MM.1S (cell line): ENCODE measurements around the gene HGF.

Source experiments
- DNase-seq: peaks from one replicate; pipeline ENCODE4 v3.0.0-alpha.2; 2015
- H2AFZ ChIP-seq: fragments of 300-600 bp; sonication (generic); 2 replicates; pipeline ENCODE4 v1.6.0; 2016; ENCODE audit warnings: antibody characterized with exemption, low read length
- H3F3A ChIP-seq: fragments of 300-600 bp; sonication (generic); 2 replicates; pipeline ENCODE4 v1.6.1; 2016; ENCODE audit warnings: mild to moderate bottlenecking, antibody characterized with exemption, low read length, moderate library complexity, mixed read lengths; ENCODE audit not compliant: insufficient read depth
- H3K27ac ChIP-seq: fragments of 300-600 bp; sonication (generic); 2 replicates; pipeline ENCODE4 v1.5.1; 2016; ENCODE audit warnings: mild to moderate bottlenecking, low read length
- H3K27me3 ChIP-seq: fragments of 300-600 bp; sonication (generic); replicated peaks from 2 replicates; pipeline ENCODE4 v1.6.0; 2016; ENCODE audit warnings: low read length; ENCODE audit not compliant: insufficient read depth
- H3K36me3 ChIP-seq: fragments of 300-600 bp; sonication (generic); replicated peaks from 2 replicates; pipeline ENCODE4 v1.6.1; 2016; ENCODE audit warnings: mild to moderate bottlenecking, low read length, mixed read lengths; ENCODE audit not compliant: insufficient read depth
- H3K4me1 ChIP-seq: fragments of 300-600 bp; sonication (generic); 2 replicates; pipeline ENCODE4 v1.6.1; 2016; ENCODE audit warnings: low read length, mixed read lengths
- H3K4me2 ChIP-seq: fragments of 300-600 bp; sonication (generic); 2 replicates; pipeline ENCODE4 v1.6.0; 2016; ENCODE audit warnings: low read depth, low read length
- H3K4me3 ChIP-seq: fragments of 300-600 bp; sonication (generic); 2 replicates; pipeline ENCODE4 v1.5.1; 2016; ENCODE audit warnings: low read length, mixed read lengths
- H3K79me2 ChIP-seq: fragments of 300-600 bp; sonication (generic); 2 replicates; pipeline ENCODE4 v1.6.1; 2016; ENCODE audit warnings: mixed run types, low read length, mixed read lengths
- H3K9ac ChIP-seq: fragments of 300-600 bp; sonication (generic); 2 replicates; pipeline ENCODE4 v1.6.1; 2016; ENCODE audit warnings: low read length, mixed read lengths
- H3K9me2 ChIP-seq: fragments of 300-600 bp; sonication (generic); replicated peaks from 2 replicates; pipeline ENCODE4 v1.6.1; 2016; ENCODE audit warnings: mild to moderate bottlenecking, low read length, mixed read lengths; ENCODE audit not compliant: insufficient read depth
- H3K9me3 ChIP-seq: fragments of 300-600 bp; sonication (generic); replicated peaks from 2 replicates; pipeline ENCODE4 v1.6.1; 2016; ENCODE audit warnings: mild to moderate bottlenecking, low read length, mixed read lengths; ENCODE audit not compliant: insufficient read depth
- H4K20me1 ChIP-seq: fragments of 300-600 bp; sonication (generic); 2 replicates; pipeline ENCODE4 v1.6.1; 2016; ENCODE audit warnings: mild to moderate bottlenecking, low read length, moderate library complexity, mixed read lengths; ENCODE audit not compliant: insufficient read depth
- EZH2 ChIP-seq: fragments of 300-600 bp; sonication (generic); optimal IDR thresholded peaks from 2 replicates; pipeline ENCODE3; 2017; ENCODE audit warnings: low read depth, mild to moderate bottlenecking, antibody characterized with exemption, low read length, mixed read lengths
- EZH2phosphoT487 ChIP-seq: fragments of 300-600 bp; sonication (generic); IDR thresholded peaks from 2 replicates; pipeline ENCODE4 v1.6.1; 2018; ENCODE audit warnings: antibody characterized with exemption, low read length
- TF ChIP-seq, protein P1 (sequence below): fragments of 300-600 bp; sonication (generic); IDR thresholded peaks from 2 replicates; pipeline ENCODE4 v1.5.1; 2016; ENCODE audit warnings: antibody characterized with exemption, low read length, mixed read lengths

Gene HGF

DNA sequence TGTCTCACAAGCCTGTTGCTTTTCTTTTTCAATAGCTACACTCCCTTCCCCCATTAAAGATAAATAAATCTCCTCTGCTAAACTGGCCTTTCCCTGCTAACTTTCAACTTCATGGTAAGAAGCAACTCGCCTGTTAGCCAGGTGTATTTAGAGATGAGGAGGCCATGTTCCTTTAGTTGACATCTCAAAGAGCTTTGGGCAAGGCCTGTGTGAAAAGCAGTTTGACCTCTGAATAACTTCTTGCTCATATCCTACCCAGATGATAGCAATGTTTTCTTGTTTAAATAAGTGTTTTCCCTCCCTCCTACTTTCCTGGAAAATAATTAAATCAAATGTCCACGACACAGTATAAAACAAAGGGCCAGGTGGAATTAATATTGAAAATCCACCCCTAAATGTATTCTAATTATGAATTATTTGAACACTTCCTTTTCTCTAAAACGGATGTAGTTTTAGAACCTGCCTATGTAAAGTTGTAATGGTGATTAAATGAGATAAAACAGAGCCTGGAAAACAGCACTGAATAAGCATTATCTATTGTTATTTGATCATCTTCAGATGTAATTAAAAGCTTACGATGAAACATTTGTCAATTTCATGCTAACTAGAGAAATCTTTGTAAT, 78.5 kb downstream of the HGF start:
- H3K27ac ChIP-seq: peak overlapping the region; percentile 9; the same call in 1 of the 2 replicates
- H3K9me2 ChIP-seq: no peaks in the 10 kb centered on the region
- H3K79me2 ChIP-seq: no peaks in the 10 kb centered on the region
- peak overlapping the region; percentile 33 for H3K4me2 ChIP-seq
- H3K9ac ChIP-seq: no peak overlapping the region; the same call in 1 of the 2 replicates
- 0 out of 2 replicates have a peak overlapping the region, but pooled peaks have one; percentile 4 for H3K4me3 ChIP-seq
- peak overlapping the region; percentile 40; the same call in 1 of the 2 replicates for H2AFZ ChIP-seq
- TF ChIP-seq, protein P1, sequence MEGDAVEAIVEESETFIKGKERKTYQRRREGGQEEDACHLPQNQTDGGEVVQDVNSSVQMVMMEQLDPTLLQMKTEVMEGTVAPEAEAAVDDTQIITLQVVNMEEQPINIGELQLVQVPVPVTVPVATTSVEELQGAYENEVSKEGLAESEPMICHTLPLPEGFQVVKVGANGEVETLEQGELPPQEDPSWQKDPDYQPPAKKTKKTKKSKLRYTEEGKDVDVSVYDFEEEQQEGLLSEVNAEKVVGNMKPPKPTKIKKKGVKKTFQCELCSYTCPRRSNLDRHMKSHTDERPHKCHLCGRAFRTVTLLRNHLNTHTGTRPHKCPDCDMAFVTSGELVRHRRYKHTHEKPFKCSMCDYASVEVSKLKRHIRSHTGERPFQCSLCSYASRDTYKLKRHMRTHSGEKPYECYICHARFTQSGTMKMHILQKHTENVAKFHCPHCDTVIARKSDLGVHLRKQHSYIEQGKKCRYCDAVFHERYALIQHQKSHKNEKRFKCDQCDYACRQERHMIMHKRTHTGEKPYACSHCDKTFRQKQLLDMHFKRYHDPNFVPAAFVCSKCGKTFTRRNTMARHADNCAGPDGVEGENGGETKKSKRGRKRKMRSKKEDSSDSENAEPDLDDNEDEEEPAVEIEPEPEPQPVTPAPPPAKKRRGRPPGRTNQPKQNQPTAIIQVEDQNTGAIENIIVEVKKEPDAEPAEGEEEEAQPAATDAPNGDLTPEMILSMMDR: no peak
- TF ChIP-seq EZH2 (no peak), EZH2phosphoT487 (no peak)
- no peaks in the 10 kb centered on the region for H3K36me3 ChIP-seq
- H3K9me3 ChIP-seq: no peaks in the 10 kb centered on the region
- no peaks in the 10 kb centered on the region for H3K27me3 ChIP-seq
- no peak for DNase-seq
- peaks cover 27% of the 10 kb centered on the region for H3K4me1 ChIP-seq
- H3F3A ChIP-seq: peaks cover 9% of the 10 kb centered on the region
- no peaks in the 10 kb centered on the region for H4K20me1 ChIP-seq

DNA sequence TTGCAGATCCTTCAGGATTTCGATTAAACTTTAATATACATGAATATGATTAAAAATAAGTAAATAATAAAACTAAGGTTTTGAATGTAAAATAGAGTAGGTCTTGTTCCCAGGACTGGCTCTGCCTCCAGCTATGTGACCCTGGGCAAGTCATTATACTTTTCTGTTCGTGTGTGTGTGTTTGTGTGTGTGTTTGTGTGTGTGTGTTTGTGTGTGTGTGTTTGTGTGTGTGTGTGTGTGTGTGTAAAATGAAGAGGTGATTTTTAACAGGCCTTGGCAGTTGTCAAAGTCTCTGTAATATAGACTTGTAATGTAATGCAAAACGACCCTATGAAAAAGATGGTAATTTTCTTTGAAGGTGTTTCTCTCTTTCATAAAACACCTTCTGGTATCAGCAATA, 79.2 kb downstream of the HGF start:
- Histone ChIP-seq H3K4me3 (peak overlapping the region; percentile 4; the same call in 1 of the 2 replicates), H3K79me2 (no peaks in the 10 kb centered on the region), H3K4me2 (peak overlapping the region; percentile 74; the same call in 1 of the 2 replicates), H3K9me3 (no peaks in the 10 kb centered on the region), H4K20me1 (no peaks in the 10 kb centered on the region), H3K36me3 (no peaks in the 10 kb centered on the region), H3K27me3 (no peaks in the 10 kb centered on the region), H2AFZ (peak overlapping the region; percentile 40; the same call in 1 of the 2 replicates), H3K9me2 (no peaks in the 10 kb centered on the region), H3F3A (peaks cover 9% of the 10 kb centered on the region), H3K27ac (no peak overlapping the region), H3K9ac (no peak overlapping the region; the same call in 1 of the 2 replicates), H3K4me1 (peaks cover 27% of the 10 kb centered on the region)
- TF ChIP-seq EZH2phosphoT487 (no peak), EZH2 (no peak)
- TF ChIP-seq, protein P1: no peak
- DNase-seq: no peak

DNA sequence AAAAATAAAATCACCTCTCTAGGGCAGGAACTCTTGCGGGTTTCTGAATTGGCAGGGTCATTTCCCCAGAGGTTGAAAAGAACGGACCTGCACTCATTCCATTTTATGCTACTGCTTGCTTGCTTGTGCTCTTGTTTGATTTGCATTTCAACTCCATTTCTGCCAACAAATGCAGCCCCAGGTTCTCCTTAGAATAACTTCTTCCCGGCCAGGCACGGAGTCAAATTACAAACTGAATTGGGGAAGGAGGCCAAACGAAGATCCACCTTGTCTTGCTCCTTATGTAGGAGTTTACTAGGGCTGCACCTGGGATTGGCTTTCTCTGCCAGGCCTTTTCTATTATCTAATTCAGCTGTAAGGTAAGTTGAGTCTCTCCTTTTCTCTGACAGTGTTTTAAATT, 79.6 kb downstream of the HGF start:
- Histone ChIP-seq H3K4me1 (peaks cover 27% of the 10 kb centered on the region), H4K20me1 (no peaks in the 10 kb centered on the region), H3K4me3 (peak overlapping the region; percentile 19; the same call in 1 of the 2 replicates), H3K79me2 (no peaks in the 10 kb centered on the region), H3K9ac (peak overlapping the region; percentile 11; the same call in 1 of the 2 replicates), H3K27ac (peak overlapping the region; percentile 26; the same call in 1 of the 2 replicates), H3K9me3 (no peaks in the 10 kb centered on the region), H3K27me3 (no peaks in the 10 kb centered on the region), H3K36me3 (no peaks in the 10 kb centered on the region), H3F3A (peaks cover 9% of the 10 kb centered on the region), H3K9me2 (no peaks in the 10 kb centered on the region), H3K4me2 (peak overlapping the region; percentile 74), H2AFZ (peak overlapping the region; percentile 71)
- peak; percentile 48 for DNase-seq
- TF ChIP-seq, protein P1: no peak
- TF ChIP-seq EZH2phosphoT487: no peak
- TF ChIP-seq EZH2: no peak
